Endodermal cell (in vitro differentiated cells): Measurements from ENCODE around the gene ERVW-1. TPM values are rescaled to one million over a fixed set of nuclear protein-coding genes. Genes with fewer than 3 reads are reported as not detected.

Source experiments
- DNase-seq: peaks from one replicate; pipeline ENCODE4 v3.0.0-alpha.2; 2017
- H3K27ac ChIP-seq: 2 replicates; pipeline ENCODE4 v1.5.1; 2013; ENCODE audit warnings: mild to moderate bottlenecking, low read depth, low read length, moderate library complexity
- H3K27me3 ChIP-seq: 2 replicates; pipeline ENCODE4 v1.6.1; 2013; ENCODE audit warnings: mild to moderate bottlenecking, low read length, moderate library complexity; ENCODE audit not compliant: insufficient read depth, control insufficient read depth, poor library complexity, severe bottlenecking
- H3K36me3 ChIP-seq: 2 replicates; pipeline ENCODE4 v1.7.0; 2013; ENCODE audit warnings: mild to moderate bottlenecking, low read length, moderate library complexity; ENCODE audit not compliant: control insufficient read depth, insufficient read depth
- H3K4me1 ChIP-seq: one replicate; pipeline ENCODE4 v1.7.0; 2013; ENCODE audit warnings: low read length; ENCODE audit not compliant: control insufficient read depth, insufficient read depth
- H3K4me3 ChIP-seq: 2 replicates; pipeline ENCODE4 v1.5.1; 2013; ENCODE audit warnings: mild to moderate bottlenecking, low read length, moderate library complexity
- H3K9ac ChIP-seq: 2 replicates; pipeline ENCODE4 v1.6.1; 2013; ENCODE audit warnings: mild to moderate bottlenecking, low read length, moderate library complexity; ENCODE audit not compliant: poor library complexity, severe bottlenecking; ENCODE audit errors: extremely low read depth
- H3K9me3 ChIP-seq: 2 replicates; pipeline ENCODE4 v1.6.1; 2013; ENCODE audit warnings: mild to moderate bottlenecking, low read length, moderate library complexity; ENCODE audit not compliant: control insufficient read depth
- H3K27ac Mint-ChIP-seq: 2 replicates; pipeline ENCODE4 v1.8.0; 2020; ENCODE audit warnings: mixed read lengths
- H3K27me3 Mint-ChIP-seq: 2 replicates; pipeline ENCODE4 v1.8.0; 2021; ENCODE audit warnings: mild to moderate bottlenecking, mixed read lengths; ENCODE audit not compliant: insufficient read depth
- H3K36me3 Mint-ChIP-seq: 2 replicates; pipeline ENCODE4 v1.8.0; 2020; ENCODE audit warnings: low read depth, mixed read lengths
- H3K4me1 Mint-ChIP-seq: 2 replicates; pipeline ENCODE4 v1.8.0; 2020; ENCODE audit warnings: mixed read lengths
- H3K4me3 Mint-ChIP-seq: 2 replicates; pipeline ENCODE4 v1.8.0; 2020; ENCODE audit warnings: mild to moderate bottlenecking, moderate library complexity, mixed read lengths
- H3K9me3 Mint-ChIP-seq: 2 replicates; pipeline ENCODE4 v1.8.0; 2020; ENCODE audit warnings: mild to moderate bottlenecking, mixed read lengths
- CTCF ChIP-seq: fragments of 200-600 bp; sonication (generic); conservative IDR thresholded peaks from 2 replicates; pipeline ENCODE4 v1.5.0; 2021; ENCODE audit warnings: antibody characterized with exemption, mild to moderate bottlenecking
- WGBS, 2 experiments: methylation state at CpG; one replicate each; pipeline versions ENCODE4 v1.1.5 to v1.1.7; 2013; ENCODE audit warnings: missing lambda C conversion rate in 2 of 2, mixed read lengths in 1 of 2; ENCODE audit not compliant: insufficient coverage in 1 of 2, insufficient read length in 1 of 2; 5-methylcytosine and 5-hydroxymethylcytosine counted together
- total RNA-seq, 2 donors: library from RNA; stranded (reverse); fragmentation: NEBNext Ultra II Directional in 1 of 2; extraction: Animal tissue kit (Norgen Biotek cat#: 25700) in 1 of 2; gene quantifications; 2 replicates in 1 of 2; 3 replicates in 1 of 2; pipeline ENCODE4 v1.2.1, GENCODE V29; 2021

The ERVW-1 gene
- total RNA-seq, 2 donors from 2014 or later, result 1.6 to 2.2 TPM

- no peak overlapping the region for H3K27ac Mint-ChIP-seq
- Histone ChIP-seq H3K4me3 (no peak overlapping the region), H3K9ac (no peak overlapping the region), H3K4me1 (no peaks in the 10 kb centered on the region), H3K36me3 (peaks cover 16% of the 10 kb centered on the region), H3K9me3 (no peaks in the 10 kb centered on the region), H3K27ac (peak overlapping the region; percentile 64), H3K27me3 (no peaks in the 10 kb centered on the region)
- WGBS, 2 experiments, result 84 to 100% methylated on average over 2 to 8 of the region's 8 CpGs
- peaks cover 3% of the 10 kb centered on the region for H3K4me1 Mint-ChIP-seq
- peak; percentile 94 for TF ChIP-seq CTCF
- no peaks in the 10 kb centered on the region for H3K9me3 Mint-ChIP-seq
- peak; percentile 71 for DNase-seq
- no peaks in the 10 kb centered on the region for H3K27me3 Mint-ChIP-seq
- H3K4me3 Mint-ChIP-seq, result no peak overlapping the region
- H3K36me3 Mint-ChIP-seq, result peaks cover 9% of the 10 kb centered on the region
These were observed 16.4 kb downstream of the ERVW-1 start for GRCh38 chr7:92461027-92462003.

GRCh38 chr7:92460510-92460909 is 17.2 kb downstream of the ERVW-1 start:
- H3K27me3 Mint-ChIP-seq, result no peaks in the 10 kb centered on the region

GRCh38 chr7:92460109-92460508 is 17.6 kb downstream of the ERVW-1 start:
- no peaks in the 10 kb centered on the region for H3K9me3 ChIP-seq
- Mint-ChIP-seq H3K27ac (no peak overlapping the region), H3K27me3 (no peaks in the 10 kb centered on the region), H3K4me3 (no peak overlapping the region), H3K9me3 (no peaks in the 10 kb centered on the region), H3K36me3 (peaks cover 17% of the 10 kb centered on the region), H3K4me1 (peaks cover 3% of the 10 kb centered on the region)
- no peaks in the 10 kb centered on the region for H3K27me3 ChIP-seq
- peaks cover 28% of the 10 kb centered on the region for H3K36me3 ChIP-seq
- no peak for TF ChIP-seq CTCF
- no peak overlapping the region for H3K4me3 ChIP-seq
- no peak for DNase-seq
- 88 to 100% methylated on average over 2 of the region's 2 CpGs for WGBS, 2 experiments
- H3K27ac ChIP-seq, result no peak overlapping the region
- no peak overlapping the region for H3K9ac ChIP-seq
- H3K4me1 ChIP-seq, result no peaks in the 10 kb centered on the region

More at GRCh38 chr7:92460510-92460909, 17.2 kb downstream of the ERVW-1 start:
- Mint-ChIP-seq H3K4me1 (peaks cover 3% of the 10 kb centered on the region), H3K27ac (no peak overlapping the region), H3K36me3 (peaks cover 16% of the 10 kb centered on the region), H3K9me3 (no peaks in the 10 kb centered on the region), H3K4me3 (no peak overlapping the region)
- no peak for TF ChIP-seq CTCF
- no peak overlapping the region for H3K27ac ChIP-seq
- no peak overlapping the region for H3K4me3 ChIP-seq
- H3K27me3 ChIP-seq, result no peaks in the 10 kb centered on the region
- no peak overlapping the region for H3K9ac ChIP-seq
- H3K36me3 ChIP-seq, result peaks cover 24% of the 10 kb centered on the region
- no peaks in the 10 kb centered on the region for H3K4me1 ChIP-seq
- 88 to 97% methylated on average over 3 to 4 of the region's 4 CpGs for WGBS, 2 experiments
- DNase-seq, result no peak
- H3K9me3 ChIP-seq, result no peaks in the 10 kb centered on the region
